HG03521 (cell line): ENCODE measurements around the gene KNTC1.
"Not testable (repeated sequence)": the region's sequence is repeated elsewhere in the genome, so short reads cannot be mapped to it uniquely, and the experiment has no call there.

Source experiments
- ATAC-seq: cut with Tn5 transposase; IDR thresholded peaks from one replicate; pipeline ENCODE4 v1.9.1; 2021; ENCODE audit warnings: mild to moderate bottlenecking, moderate library complexity; ENCODE audit not compliant: unreplicated experiment

KNTC1 gene

DNA sequence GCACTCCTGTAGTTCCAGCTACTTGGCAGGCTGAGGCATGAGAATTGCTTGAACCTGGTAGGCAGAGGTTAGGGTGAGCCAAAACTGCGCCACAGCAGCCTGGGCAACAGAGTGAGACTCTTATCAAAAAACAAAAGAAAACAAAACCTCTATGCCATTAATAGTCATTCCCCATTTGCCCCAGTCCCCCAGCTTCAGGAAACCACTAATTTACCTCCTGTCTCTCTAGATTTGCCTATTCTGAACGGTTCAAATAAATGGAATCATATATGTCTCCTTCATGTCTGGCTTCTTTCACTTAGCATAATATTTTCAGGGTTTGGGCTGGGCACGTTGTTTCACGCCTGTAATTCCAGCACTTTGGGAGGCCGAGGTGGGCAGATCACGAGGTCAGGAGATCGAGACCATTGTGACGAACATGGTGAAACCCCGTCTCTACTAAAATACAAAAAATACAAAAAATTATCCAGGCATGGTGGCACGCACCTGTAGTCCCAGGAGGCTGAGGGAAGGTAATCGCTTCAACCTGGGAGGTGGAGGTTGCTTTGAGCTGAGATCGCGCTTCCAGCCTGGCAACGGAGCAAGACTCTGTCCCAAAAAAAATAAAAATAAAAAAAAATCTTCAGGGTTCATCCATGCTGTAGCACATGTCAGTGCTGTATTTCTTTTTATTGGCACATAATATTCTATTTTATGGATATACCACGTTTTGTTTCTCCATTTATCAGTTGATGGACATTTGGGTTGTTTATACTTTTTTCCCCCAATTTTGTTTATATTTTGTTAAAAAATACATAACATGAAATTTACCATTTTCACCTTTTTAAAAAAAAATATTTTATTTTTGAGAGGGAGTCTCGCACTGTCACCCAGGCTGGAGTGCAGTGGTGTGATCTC lies 31.9 kb downstream of the KNTC1 start:
- ATAC-seq = no peak

- no peak for ATAC-seq
Measured at GRCh38 chr12:122560138-122560537, 33.1 kb downstream of the KNTC1 start.

DNA sequence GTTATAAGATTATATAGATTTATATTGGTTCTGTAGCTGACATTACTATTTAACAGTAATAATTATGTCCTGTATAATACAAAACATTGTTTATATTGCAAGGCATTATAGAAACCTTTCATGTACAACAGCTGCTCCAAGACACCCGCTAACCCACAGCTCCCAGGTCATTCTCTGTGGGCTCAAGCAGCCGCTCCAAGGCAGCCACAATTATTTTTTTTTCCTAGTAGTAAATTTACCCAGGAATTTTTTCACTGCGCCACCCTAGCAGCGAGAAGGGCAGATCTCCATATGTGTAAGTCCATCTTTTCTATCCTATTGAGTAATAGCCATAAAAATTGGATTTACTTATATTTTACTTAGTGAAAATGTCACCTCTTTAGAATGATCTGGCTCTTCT lies 36.3 kb downstream of the KNTC1 start:
- ATAC-seq = no peak

GRCh38 chr12:122566816-122567215 lies 39.8 kb downstream of the KNTC1 start:
- ATAC-seq = not testable (repeated sequence)

GRCh38 chr12:122569288-122569687 lies 42.2 kb downstream of the KNTC1 start:
- ATAC-seq = no peak

- not testable (repeated sequence) for ATAC-seq
Measured at GRCh38 chr12:122570006-122570405, 43.0 kb downstream of the KNTC1 start.

DNA sequence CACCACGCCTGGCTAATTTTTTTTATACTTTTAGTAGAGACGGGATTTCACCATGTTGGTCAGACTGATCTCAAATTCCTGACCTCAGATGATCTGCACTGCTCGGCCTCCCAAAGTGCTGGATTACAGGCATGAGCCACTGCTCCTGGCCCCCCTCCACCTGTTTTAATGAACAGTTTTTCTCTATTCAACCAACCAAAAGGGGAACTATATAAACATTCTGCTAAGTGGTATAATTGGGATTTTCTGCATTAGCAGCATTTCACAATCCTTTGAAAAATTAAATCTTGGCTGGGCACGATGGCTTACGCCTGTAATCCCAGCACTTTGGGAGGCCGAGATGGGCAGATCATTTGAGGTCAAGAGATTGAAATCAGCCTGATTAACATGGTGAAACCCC lies 44.8 kb downstream of the KNTC1 start:
- no peak for ATAC-seq

DNA sequence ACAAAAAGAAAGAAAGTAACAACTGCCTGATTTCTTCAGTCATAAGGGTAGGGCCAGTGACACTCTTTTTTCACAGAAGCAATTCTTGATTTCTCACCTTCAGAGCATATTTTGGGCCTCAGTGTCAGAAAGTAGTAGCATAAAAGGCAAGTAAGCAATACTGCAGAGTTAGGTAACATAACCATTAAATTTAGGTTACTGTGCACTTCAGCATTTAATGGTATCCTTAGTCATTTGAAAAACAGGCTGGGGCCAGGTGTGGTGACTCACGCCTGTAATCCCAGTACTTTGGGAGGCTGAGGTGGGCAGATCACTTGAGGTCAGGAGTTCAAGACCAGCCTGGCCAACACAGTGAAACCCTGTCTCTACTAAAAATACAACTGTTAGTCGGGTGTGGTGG lies 56.2 kb downstream of the KNTC1 start:
- ATAC-seq = not testable (repeated sequence)

DNA sequence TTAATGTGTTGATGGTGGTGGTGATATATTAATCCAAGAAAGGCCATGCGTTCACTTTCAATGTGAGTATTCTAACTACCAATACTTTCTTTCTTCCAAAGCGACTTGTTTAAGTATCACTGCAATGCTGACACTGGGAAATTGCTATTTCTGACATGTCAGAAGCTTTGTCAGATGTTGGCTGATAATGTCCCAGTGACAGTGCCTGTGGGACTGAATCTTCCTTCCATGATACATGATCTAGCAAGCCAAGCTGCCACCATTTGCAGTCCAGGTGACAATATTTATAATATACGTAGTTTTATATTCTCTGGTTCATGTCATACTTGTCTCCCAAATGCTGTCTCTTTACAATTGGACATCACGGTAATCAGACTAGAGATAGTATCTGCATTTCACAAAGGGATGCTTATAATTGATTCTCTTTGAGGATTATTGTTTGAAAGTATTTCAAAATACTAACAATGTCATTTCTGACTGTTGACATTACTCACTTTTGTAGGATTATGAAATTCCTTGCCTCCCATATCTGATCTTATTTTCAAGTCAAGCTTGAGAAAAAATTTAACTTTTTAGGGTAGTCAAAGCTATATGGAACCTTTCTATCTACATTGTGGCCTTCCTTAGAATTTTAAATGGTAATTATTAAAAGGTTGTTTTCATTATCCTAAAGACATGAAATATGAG lies 57.3 kb downstream of the KNTC1 start:
- no peak for ATAC-seq

GRCh38 chr12:122590990-122591389 lies 63.9 kb downstream of the KNTC1 start:
- ATAC-seq = no peak

DNA sequence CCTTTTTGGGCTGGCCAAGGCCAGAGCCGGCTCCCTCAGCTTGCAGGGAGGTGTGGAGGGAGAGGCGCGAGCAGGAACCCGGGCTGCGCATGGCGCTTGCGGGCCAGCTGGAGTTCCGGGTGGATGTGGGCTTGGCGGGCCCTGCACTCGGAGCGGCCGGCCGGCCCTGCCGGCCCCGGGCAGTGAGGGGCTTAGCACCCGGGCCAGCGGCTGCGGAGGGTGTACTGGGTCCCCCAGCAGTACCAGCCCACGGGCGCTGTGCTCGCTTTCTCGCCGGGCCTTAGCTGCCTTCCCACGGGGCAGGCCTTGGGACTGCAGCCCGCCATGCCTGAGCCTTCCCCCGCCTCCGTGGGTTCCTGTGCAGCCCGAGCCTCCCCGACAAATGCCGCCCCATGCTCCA lies 64.9 kb downstream of the KNTC1 start:
- ATAC-seq = not testable (repeated sequence)

DNA sequence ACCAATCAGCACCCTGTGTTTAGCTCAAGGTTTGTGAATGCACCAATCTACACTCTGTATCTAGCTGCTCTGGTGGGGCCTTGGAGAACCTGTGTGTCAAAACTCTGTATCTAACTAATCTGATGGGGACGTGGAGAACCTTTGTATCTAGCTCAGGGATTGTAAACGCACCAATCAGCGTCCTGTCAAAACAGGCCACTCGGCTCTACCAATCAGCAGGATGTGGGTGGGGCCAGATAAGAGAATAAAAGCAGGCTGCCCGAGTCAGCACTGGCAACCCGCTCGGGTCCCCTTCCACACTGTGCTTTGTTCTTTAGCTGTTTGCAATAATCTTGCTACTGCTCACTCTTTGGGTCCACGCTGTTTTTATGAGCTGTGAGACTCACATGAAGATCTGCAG lies 65.5 kb downstream of the KNTC1 start:
- not testable (repeated sequence) for ATAC-seq

DNA sequence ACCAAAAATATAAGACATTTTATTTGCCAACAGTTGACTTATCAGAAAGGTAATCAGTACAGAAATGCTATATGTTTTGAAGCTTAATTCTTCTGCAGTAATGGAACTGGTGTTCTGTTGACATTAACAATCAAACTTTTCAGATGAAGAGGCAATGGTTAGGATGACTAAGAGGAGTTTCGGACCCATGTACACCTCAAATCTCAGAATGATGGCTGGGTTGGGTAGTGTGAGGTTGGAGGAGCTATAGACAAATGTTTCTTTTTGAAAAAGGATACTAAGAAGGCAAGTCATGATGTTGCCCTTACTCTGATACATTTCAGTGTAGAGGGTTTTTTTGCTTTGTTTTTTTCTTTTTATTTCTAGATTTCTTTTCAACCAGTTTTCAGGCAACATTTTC lies 66.9 kb downstream of the KNTC1 start:
- no peak for ATAC-seq

- ATAC-seq = no peak
Measured at GRCh38 chr12:122596838-122597237, 69.8 kb downstream of the KNTC1 start.

- ATAC-seq = no peak
Measured at GRCh38 chr12:122602456-122602855, 75.4 kb downstream of the KNTC1 start.

GRCh38 chr12:122604993-122605392 lies 77.9 kb downstream of the KNTC1 start:
- ATAC-seq = no peak

GRCh38 chr12:122609732-122610131 lies 82.7 kb downstream of the KNTC1 start:
- no peak for ATAC-seq

DNA sequence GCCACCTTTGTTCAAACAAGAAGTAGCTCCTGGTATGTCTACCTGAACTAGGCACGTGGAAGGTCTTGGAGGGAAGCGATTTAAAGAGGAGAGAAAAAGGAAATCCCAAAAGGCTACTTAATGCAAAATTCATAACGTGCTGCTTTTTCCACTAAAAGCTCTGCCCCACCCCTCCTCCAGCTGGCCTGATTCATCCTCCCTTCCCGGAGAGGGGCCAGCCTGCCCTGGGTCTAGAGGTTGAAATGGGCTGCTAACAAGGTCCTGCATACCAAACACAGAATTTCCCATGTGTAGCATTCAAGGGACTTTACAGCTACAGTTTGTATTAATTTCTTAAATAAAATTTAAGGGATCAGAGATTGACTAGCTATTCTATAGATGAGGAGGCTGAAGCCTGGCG lies 83.2 kb downstream of the KNTC1 start:
- no peak for ATAC-seq

- no peak for ATAC-seq
Measured at GRCh38 chr12:122610911-122611310, 83.9 kb downstream of the KNTC1 start.

DNA sequence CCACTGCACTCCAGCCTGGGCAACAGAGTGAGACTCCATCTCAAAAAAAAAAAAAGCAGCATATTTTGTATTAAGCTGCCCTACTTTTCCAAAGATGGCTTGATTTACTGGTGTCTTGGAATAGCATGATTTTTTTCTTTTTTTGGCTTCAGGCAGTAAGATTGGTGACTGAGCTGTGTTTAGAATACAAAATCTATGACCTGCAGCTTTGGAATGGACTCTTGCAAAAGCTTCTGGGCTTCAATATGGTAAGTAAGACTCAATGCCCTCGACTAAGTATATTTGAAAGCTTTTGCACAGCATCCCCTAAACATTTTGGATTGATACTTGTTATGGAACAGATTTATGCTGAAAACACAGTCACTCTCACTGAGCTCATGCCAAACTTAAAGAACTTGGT lies 87.8 kb downstream of the KNTC1 start:
- ATAC-seq = no peak

GRCh38 chr12:122615780-122616179 lies 88.7 kb downstream of the KNTC1 start:
- ATAC-seq = no peak

DNA sequence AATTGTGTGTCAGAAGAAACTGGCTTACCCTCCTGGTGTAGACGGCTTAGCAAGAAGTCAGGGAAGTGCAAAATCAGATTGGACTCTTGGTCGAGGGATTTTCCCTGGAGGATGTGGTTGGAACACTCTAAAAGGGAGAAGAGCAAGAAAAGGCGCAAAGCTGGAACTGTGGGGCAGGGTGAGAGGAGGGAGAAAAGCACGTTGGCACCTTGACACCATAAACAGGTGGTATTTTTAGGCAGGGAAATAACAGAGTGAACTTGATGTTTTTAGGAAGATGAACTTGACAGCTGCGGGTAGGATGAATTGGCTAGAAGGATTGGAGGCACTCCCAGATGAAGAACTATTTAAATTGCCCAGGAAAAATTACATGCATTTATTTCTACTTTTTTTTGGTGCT lies 108.4 kb downstream of the KNTC1 start:
- no peak for ATAC-seq
